ENCODE measurements around the gene KIF5C.
A peak's percentile ranks its signal among the peaks of the same experiment; 100 is the strongest.

The KIF5C gene

GRCh38 chr2:149023091-149023490 lies 148.1 kb downstream of the KIF5C start:
- DNase-seq (ENCODE audit: low spot score) (no peak), ATAC-seq (ENCODE audit: low read depth) (no peak)
- Histone ChIP-seq H3K27ac (ENCODE audit: poor library complexity, severe bottlenecking) (no peak overlapping the region), H3K27me3 (ENCODE audit: insufficient read depth, poor library complexity, severe bottlenecking) (no peaks in the 10 kb centered on the region), H3K36me3 (ENCODE audit: low read depth) (no peaks in the 10 kb centered on the region), H3K4me1 (ENCODE audit: insufficient read depth, poor library complexity, severe bottlenecking) (peaks cover 27% of the 10 kb centered on the region), H3K9me3 (ENCODE audit: severe bottlenecking) (no peaks in the 10 kb centered on the region), H3K4me3 (ENCODE audit: severe bottlenecking) (no peak overlapping the region)
- TF ChIP-seq CTCF (IDR thresholded peaks at IDR 0.05; ENCODE audit: poor library complexity, severe bottlenecking), result no peak

DNA sequence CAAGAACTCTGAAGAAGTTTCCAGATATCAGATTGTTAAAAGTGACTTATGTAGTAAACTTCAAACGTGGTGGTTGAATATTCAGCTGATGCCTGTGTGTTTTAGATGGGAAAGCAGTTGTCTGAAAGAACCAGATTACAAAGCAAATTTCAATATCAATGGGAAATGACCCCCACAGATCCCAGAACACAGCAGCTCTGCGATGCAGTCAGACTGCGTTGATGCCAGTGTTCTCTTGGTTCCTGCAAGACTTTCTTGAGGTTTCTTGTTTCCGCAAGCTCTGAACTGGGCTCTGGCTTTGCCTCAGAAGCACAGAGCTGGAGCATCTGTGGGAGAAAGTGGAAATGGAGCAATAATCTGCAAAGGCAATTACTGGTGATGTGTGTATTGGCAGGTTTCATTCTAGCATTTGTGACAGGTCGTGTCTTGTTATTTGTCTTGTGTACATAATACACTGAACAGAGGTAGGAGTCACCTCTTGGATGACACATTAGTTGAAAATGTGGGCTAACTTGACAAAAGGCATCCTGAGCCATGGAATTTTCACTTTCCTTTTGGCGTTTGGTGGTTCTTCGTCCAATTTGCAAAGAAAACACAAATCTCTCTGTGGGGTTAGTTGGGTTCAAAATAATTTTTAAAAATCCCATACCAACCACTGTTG lies 152.7 kb downstream of the KIF5C start:
- H3K9me3 ChIP-seq (ENCODE audit: severe bottlenecking), result no peaks in the 10 kb centered on the region
- TF ChIP-seq CTCF (IDR thresholded peaks at IDR 0.05; ENCODE audit: poor library complexity, severe bottlenecking), result no peak
- no peak for DNase-seq (ENCODE audit: low spot score)
- ATAC-seq (ENCODE audit: low read depth), result peak; percentile 94
- peak overlapping the region; percentile 80 for H3K27ac ChIP-seq (ENCODE audit: poor library complexity, severe bottlenecking)
- peak overlapping the region; percentile 6 for H3K4me3 ChIP-seq (ENCODE audit: severe bottlenecking)
- H3K27me3 ChIP-seq (ENCODE audit: insufficient read depth, poor library complexity, severe bottlenecking), result no peaks in the 10 kb centered on the region
- no peaks in the 10 kb centered on the region for H3K36me3 ChIP-seq (ENCODE audit: low read depth)
- H3K4me1 ChIP-seq (ENCODE audit: insufficient read depth, poor library complexity, severe bottlenecking), result peaks cover 30% of the 10 kb centered on the region

DNA sequence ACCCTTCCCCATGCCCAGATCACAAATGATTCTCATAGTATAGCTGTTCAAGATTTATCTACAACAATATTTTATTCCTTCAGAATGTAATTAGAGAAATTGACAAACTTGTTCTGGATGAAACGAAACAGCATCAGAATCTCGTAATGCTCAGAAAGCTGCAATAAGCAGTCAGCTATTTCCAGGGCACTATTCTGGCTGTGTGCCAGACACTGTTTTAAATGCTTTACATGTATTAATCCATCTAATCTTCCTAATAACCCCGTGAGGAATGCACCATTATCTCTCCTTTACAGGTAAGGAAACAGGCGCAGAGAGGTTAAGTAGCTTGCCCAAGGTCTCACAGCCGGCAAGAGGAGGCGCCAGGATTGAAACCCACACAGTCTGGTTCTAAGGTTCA lies 153.3 kb downstream of the KIF5C start:
- ATAC-seq (ENCODE audit: low read depth) (0 out of 3 replicates have a peak, but pooled peaks have one; percentile 4), DNase-seq (ENCODE audit: low spot score) (no peak)
- H3K27ac ChIP-seq (ENCODE audit: poor library complexity, severe bottlenecking), result peak overlapping the region; percentile 80
- no peak for TF ChIP-seq CTCF (IDR thresholded peaks at IDR 0.05; ENCODE audit: poor library complexity, severe bottlenecking)
- H3K4me3 ChIP-seq (ENCODE audit: severe bottlenecking), result peak overlapping the region; percentile 6
- no peaks in the 10 kb centered on the region for H3K36me3 ChIP-seq (ENCODE audit: low read depth)
- no peaks in the 10 kb centered on the region for H3K9me3 ChIP-seq (ENCODE audit: severe bottlenecking)
- no peaks in the 10 kb centered on the region for H3K27me3 ChIP-seq (ENCODE audit: insufficient read depth, poor library complexity, severe bottlenecking)
- peaks cover 30% of the 10 kb centered on the region for H3K4me1 ChIP-seq (ENCODE audit: insufficient read depth, poor library complexity, severe bottlenecking)

DNA sequence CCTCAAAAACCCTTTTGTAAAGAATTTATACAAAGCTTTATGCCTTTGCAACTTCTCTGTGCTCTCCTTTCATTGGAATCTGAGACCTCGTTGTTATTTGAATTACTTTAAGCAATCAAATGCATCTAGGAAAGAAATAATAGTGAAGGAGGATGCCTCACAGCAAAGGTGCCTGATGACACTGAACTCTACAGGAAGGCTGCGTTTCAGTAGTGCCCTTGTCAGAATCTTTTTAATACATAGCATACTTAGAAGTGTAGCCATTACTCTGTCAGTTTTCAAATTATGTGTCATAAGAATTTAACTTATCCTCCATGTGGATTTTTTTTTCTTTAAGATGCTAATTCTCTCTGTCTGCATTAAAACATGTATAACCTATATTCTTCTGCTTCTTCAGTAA lies 153.9 kb downstream of the KIF5C start:
- no peak for TF ChIP-seq CTCF (IDR thresholded peaks at IDR 0.05; ENCODE audit: poor library complexity, severe bottlenecking)

GRCh38 chr2:149029307-149029965 lies 154.4 kb downstream of the KIF5C start:
- Histone ChIP-seq H3K4me1 (ENCODE audit: insufficient read depth, poor library complexity, severe bottlenecking) (peaks cover 25% of the 10 kb centered on the region), H3K9me3 (ENCODE audit: severe bottlenecking) (no peaks in the 10 kb centered on the region), H3K27me3 (ENCODE audit: insufficient read depth, poor library complexity, severe bottlenecking) (no peaks in the 10 kb centered on the region), H3K27ac (ENCODE audit: poor library complexity, severe bottlenecking) (peak overlapping the region; percentile 80), H3K36me3 (ENCODE audit: low read depth) (no peaks in the 10 kb centered on the region), H3K4me3 (ENCODE audit: severe bottlenecking) (no peak overlapping the region)
- no peak for TF ChIP-seq CTCF (IDR thresholded peaks at IDR 0.05; ENCODE audit: poor library complexity, severe bottlenecking)
- no peak for DNase-seq (ENCODE audit: low spot score)
- no peak for ATAC-seq (ENCODE audit: low read depth)

More for the DNA sequence above, 153.9 kb downstream of the KIF5C start:
- peaks cover 30% of the 10 kb centered on the region for H3K4me1 ChIP-seq (ENCODE audit: insufficient read depth, poor library complexity, severe bottlenecking)
- no peak overlapping the region for H3K4me3 ChIP-seq (ENCODE audit: severe bottlenecking)
- H3K9me3 ChIP-seq (ENCODE audit: severe bottlenecking), result no peaks in the 10 kb centered on the region
- H3K36me3 ChIP-seq (ENCODE audit: low read depth), result no peaks in the 10 kb centered on the region
- no peak for ATAC-seq (ENCODE audit: low read depth)
- no peaks in the 10 kb centered on the region for H3K27me3 ChIP-seq (ENCODE audit: insufficient read depth, poor library complexity, severe bottlenecking)
- no peak for DNase-seq (ENCODE audit: low spot score)
- H3K27ac ChIP-seq (ENCODE audit: poor library complexity, severe bottlenecking), result peak overlapping the region; percentile 80

Measured in RWPE2 (cell line).